SU-DHL-6 (cell line): ENCODE measurements around the gene ZIC1.

Experiments
- CTCF ChIP-seq: fragments of 200-600 bp; sonication (generic); IDR thresholded peaks from one replicate; pipeline ENCODE4 v1.5.1; 2017; ENCODE audit warnings: antibody characterized with exemption, mild to moderate bottlenecking, low read length, moderate library complexity; ENCODE audit not compliant: insufficient read depth, poor library complexity, severe bottlenecking
- EZH2phosphoT487 ChIP-seq: fragments of 200-600 bp; sonication (generic), shearing (Covaris generic); conservative IDR thresholded peaks from 2 replicates; pipeline ENCODE4 v1.6.1; 2018; ENCODE audit warnings: mild to moderate bottlenecking, antibody characterized with exemption, low read length, moderate library complexity, mixed read lengths

- no peak for TF ChIP-seq EZH2phosphoT487
- no peak for TF ChIP-seq CTCF
Measured at GRCh38 chr3:147421184-147421912, 12.2 kb downstream of the ZIC1 start.
